ENCODE measurements around the gene PTPRN2. TPM values are rescaled to one million over a fixed set of nuclear protein-coding genes. Genes with fewer than 3 reads are reported as not detected.

PTPRN2 gene
- total RNA-seq, 4 donors from 2014 or later, result 14.9 to 34.3 (median 21.3) TPM

- no peaks in the 10 kb centered on the region for H3K27me3 ChIP-seq
- no peak overlapping the region for H3K4me3 ChIP-seq
- DNase-seq, result no peak
- no peak overlapping the region for H3K27ac ChIP-seq
- no peaks in the 10 kb centered on the region for H3K9me3 ChIP-seq
- no peaks in the 10 kb centered on the region for H3K36me3 ChIP-seq
- H3K4me1 ChIP-seq, result no peaks in the 10 kb centered on the region
- no peak for TF ChIP-seq POLR2A (IDR thresholded peaks at IDR 0.05)
- no peak for TF ChIP-seq CTCF (IDR thresholded peaks at IDR 0.05)
Observed at GRCh38 chr7:158108646-158109293, 478.9 kb downstream of the PTPRN2 start.

- Histone ChIP-seq H3K4me1 (no peaks in the 10 kb centered on the region), H3K27ac (no peak overlapping the region), H3K9me3 (no peaks in the 10 kb centered on the region), H3K4me3 (no peak overlapping the region), H3K36me3 (no peaks in the 10 kb centered on the region), H3K27me3 (no peaks in the 10 kb centered on the region)
- DNase-seq, result no peak
- TF ChIP-seq CTCF (IDR thresholded peaks at IDR 0.05) (no peak), POLR2A (IDR thresholded peaks at IDR 0.05) (no peak)
Observed at GRCh38 chr7:158107806-158108205, 479.8 kb downstream of the PTPRN2 start.

GRCh38 chr7:158106272-158106671 lies 481.4 kb downstream of the PTPRN2 start:
- Histone ChIP-seq H3K36me3 (no peaks in the 10 kb centered on the region), H3K27me3 (no peaks in the 10 kb centered on the region)
- TF ChIP-seq POLR2A (IDR thresholded peaks at IDR 0.05) (no peak), CTCF (IDR thresholded peaks at IDR 0.05) (no peak)

GRCh38 chr7:158103378-158103777 lies 484.2 kb downstream of the PTPRN2 start:
- TF ChIP-seq POLR2A (IDR thresholded peaks at IDR 0.05) (no peak), CTCF (IDR thresholded peaks at IDR 0.05) (no peak)
- Histone ChIP-seq H3K9me3 (no peaks in the 10 kb centered on the region), H3K27ac (no peak overlapping the region), H3K4me1 (no peaks in the 10 kb centered on the region), H3K4me3 (no peak overlapping the region), H3K27me3 (no peaks in the 10 kb centered on the region), H3K36me3 (no peaks in the 10 kb centered on the region)
- DNase-seq, result no peak

More at GRCh38 chr7:158106272-158106671, 481.4 kb downstream of the PTPRN2 start:
- no peak overlapping the region for H3K27ac ChIP-seq
- no peaks in the 10 kb centered on the region for H3K9me3 ChIP-seq
- no peak overlapping the region for H3K4me3 ChIP-seq
- no peaks in the 10 kb centered on the region for H3K4me1 ChIP-seq
- DNase-seq, result no peak

- no peaks in the 10 kb centered on the region for H3K4me1 ChIP-seq
- no peak for DNase-seq
- no peak overlapping the region for H3K4me3 ChIP-seq
- no peaks in the 10 kb centered on the region for H3K27me3 ChIP-seq
- H3K27ac ChIP-seq, result no peak overlapping the region
- H3K36me3 ChIP-seq, result no peaks in the 10 kb centered on the region
- no peaks in the 10 kb centered on the region for H3K9me3 ChIP-seq
- TF ChIP-seq POLR2A (IDR thresholded peaks at IDR 0.05) (no peak), CTCF (IDR thresholded peaks at IDR 0.05) (no peak)
Observed at GRCh38 chr7:158102897-158103296, 484.7 kb downstream of the PTPRN2 start.
